ENCODE data around the gene CRLF3. TPM values are rescaled to one million over a fixed set of nuclear protein-coding genes. Genes with fewer than 3 reads are reported as not detected.

CRLF3 gene
- total and polyA plus RNA-seq, 10 of the 15 experiments (the other 5 are each of a cell fraction or from before 2014, with no cell fraction given) = 10.0 to 39.2 (median 26.7) TPM

DNA sequence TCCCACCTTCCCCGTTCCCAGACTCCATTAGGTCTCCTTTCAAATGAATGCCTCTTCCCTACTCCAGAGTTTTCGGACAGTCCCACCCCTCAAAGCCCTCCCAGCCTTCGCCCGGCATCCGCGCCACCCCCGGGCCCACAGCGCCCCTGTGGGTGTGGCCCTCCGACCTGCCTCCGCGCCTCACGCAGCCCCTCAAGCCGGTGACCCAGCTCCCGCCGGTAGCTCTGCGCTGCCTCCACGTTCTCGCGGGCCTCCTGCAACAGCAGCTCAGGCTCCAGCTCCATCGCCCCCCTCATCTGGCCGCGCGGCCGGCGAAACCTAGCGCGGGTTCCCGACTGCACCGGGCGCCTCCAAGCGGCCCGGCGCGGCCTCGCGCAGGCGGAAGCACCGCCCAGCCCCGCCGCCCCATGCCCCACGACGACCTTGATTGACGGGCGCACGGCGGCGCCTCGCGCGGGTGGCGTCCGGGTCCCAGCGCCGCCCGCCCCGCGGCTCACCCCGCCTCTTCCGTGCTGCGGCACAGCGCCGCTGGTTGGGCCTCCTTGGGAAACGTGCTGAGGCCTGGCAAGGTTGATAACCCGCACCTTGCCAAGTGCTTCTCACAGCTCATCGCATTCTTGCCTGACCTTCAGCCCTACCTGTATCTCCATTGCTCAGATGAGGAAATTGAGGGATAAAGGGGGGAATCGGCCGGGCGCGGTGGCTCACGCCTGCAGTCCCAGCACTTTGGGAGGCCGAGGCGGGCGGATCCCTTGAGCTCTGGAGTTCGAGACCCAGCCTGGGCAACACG lies at the start of gene CRLF3 (continued):
- TF ChIP-seq, protein P1, sequence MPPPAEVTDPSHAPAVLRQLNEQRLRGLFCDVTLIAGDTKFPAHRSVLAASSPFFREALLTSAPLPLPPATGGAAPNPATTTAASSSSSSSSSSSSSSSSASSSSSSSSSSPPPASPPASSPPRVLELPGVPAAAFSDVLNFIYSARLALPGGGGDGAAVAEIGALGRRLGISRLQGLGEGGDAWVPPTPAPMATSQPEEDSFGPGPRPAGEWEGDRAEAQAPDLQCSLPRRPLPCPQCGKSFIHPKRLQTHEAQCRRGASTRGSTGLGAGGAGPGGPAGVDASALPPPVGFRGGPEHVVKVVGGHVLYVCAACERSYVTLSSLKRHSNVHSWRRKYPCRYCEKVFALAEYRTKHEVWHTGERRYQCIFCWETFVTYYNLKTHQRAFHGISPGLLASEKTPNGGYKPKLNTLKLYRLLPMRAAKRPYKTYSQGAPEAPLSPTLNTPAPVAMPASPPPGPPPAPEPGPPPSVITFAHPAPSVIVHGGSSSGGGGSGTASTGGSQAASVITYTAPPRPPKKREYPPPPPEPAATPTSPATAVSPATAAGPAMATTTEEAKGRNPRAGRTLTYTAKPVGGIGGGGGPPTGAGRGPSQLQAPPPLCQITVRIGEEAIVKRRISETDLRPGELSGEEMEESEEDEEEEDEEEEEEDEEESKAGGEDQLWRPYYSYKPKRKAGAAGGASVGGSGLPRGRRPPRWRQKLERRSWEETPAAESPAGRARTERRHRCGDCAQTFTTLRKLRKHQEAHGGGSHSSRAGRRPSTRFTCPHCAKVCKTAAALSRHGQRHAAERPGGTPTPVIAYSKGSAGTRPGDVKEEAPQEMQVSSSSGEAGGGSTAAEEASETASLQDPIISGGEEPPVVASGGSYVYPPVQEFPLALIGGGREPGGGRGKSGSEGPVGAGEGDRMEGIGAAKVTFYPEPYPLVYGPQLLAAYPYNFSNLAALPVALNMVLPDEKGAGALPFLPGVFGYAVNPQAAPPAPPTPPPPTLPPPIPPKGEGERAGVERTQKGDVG (CRISPR knock-in tag; IDR thresholded peaks at IDR 0.05) = no peak
- TF ChIP-seq, protein P2, sequence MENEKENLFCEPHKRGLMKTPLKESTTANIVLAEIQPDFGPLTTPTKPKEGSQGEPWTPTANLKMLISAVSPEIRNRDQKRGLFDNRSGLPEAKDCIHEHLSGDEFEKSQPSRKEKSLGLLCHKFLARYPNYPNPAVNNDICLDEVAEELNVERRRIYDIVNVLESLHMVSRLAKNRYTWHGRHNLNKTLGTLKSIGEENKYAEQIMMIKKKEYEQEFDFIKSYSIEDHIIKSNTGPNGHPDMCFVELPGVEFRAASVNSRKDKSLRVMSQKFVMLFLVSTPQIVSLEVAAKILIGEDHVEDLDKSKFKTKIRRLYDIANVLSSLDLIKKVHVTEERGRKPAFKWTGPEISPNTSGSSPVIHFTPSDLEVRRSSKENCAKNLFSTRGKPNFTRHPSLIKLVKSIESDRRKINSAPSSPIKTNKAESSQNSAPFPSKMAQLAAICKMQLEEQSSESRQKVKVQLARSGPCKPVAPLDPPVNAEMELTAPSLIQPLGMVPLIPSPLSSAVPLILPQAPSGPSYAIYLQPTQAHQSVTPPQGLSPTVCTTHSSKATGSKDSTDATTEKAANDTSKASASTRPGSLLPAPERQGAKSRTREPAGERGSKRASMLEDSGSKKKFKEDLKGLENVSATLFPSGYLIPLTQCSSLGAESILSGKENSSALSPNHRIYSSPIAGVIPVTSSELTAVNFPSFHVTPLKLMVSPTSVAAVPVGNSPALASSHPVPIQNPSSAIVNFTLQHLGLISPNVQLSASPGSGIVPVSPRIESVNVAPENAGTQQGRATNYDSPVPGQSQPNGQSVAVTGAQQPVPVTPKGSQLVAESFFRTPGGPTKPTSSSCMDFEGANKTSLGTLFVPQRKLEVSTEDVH (IDR thresholded peaks at IDR 0.05; ENCODE audit: low read depth, partially characterized antibody) = no peak
- peak; percentile 53 for TF ChIP-seq NR2C1 (IDR thresholded peaks at IDR 0.05)
- TF ChIP-seq, protein P3, sequence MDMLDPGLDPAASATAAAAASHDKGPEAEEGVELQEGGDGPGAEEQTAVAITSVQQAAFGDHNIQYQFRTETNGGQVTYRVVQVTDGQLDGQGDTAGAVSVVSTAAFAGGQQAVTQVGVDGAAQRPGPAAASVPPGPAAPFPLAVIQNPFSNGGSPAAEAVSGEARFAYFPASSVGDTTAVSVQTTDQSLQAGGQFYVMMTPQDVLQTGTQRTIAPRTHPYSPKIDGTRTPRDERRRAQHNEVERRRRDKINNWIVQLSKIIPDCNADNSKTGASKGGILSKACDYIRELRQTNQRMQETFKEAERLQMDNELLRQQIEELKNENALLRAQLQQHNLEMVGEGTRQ (IDR thresholded peaks at IDR 0.05; ENCODE audit: borderline replicate concordance, low read depth, low read length) = no peak
- TF ChIP-seq BRCA1 (IDR thresholded peaks at IDR 0.05; ENCODE audit: low read depth, low read length) = 0 out of 2 replicates have a peak, but pooled peaks have one; percentile 48
- no peak for TF ChIP-seq CBFB (IDR thresholded peaks at IDR 0.05; ENCODE audit: low read depth)
- TF ChIP-seq FOXK2 (IDR thresholded peaks at IDR 0.05) = no peak
- TF ChIP-seq POLR2AphosphoS5 (IDR thresholded peaks at IDR 0.05; ENCODE audit: low read length) = peak; percentile 73
- TF ChIP-seq, protein P4, sequence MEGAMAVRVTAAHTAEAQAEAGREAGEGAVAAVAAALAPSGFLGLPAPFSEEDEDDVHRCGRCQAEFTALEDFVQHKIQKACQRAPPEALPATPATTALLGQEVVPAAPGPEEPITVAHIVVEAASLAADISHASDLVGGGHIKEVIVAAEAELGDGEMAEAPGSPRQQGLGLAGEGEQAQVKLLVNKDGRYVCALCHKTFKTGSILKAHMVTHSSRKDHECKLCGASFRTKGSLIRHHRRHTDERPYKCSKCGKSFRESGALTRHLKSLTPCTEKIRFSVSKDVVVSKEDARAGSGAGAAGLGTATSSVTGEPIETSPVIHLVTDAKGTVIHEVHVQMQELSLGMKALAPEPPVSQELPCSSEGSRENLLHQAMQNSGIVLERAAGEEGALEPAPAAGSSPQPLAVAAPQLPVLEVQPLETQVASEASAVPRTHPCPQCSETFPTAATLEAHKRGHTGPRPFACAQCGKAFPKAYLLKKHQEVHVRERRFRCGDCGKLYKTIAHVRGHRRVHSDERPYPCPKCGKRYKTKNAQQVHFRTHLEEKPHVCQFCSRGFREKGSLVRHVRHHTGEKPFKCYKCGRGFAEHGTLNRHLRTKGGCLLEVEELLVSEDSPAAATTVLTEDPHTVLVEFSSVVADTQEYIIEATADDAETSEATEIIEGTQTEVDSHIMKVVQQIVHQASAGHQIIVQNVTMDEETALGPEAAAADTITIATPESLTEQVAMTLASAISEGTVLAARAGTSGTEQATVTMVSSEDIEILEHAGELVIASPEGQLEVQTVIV (IDR thresholded peaks at IDR 0.05; ENCODE audit: borderline replicate concordance, partially characterized antibody) = no peak
- TF ChIP-seq, protein P5, sequence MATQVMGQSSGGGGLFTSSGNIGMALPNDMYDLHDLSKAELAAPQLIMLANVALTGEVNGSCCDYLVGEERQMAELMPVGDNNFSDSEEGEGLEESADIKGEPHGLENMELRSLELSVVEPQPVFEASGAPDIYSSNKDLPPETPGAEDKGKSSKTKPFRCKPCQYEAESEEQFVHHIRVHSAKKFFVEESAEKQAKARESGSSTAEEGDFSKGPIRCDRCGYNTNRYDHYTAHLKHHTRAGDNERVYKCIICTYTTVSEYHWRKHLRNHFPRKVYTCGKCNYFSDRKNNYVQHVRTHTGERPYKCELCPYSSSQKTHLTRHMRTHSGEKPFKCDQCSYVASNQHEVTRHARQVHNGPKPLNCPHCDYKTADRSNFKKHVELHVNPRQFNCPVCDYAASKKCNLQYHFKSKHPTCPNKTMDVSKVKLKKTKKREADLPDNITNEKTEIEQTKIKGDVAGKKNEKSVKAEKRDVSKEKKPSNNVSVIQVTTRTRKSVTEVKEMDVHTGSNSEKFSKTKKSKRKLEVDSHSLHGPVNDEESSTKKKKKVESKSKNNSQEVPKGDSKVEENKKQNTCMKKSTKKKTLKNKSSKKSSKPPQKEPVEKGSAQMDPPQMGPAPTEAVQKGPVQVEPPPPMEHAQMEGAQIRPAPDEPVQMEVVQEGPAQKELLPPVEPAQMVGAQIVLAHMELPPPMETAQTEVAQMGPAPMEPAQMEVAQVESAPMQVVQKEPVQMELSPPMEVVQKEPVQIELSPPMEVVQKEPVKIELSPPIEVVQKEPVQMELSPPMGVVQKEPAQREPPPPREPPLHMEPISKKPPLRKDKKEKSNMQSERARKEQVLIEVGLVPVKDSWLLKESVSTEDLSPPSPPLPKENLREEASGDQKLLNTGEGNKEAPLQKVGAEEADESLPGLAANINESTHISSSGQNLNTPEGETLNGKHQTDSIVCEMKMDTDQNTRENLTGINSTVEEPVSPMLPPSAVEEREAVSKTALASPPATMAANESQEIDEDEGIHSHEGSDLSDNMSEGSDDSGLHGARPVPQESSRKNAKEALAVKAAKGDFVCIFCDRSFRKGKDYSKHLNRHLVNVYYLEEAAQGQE (IDR thresholded peaks at IDR 0.05; ENCODE audit: low read depth, low read length) = no peak
- peak; percentile 73 for TF ChIP-seq YY1 (IDR thresholded peaks at IDR 0.05; ENCODE audit: low read depth, low read length)
- TF ChIP-seq ZNF217 (IDR thresholded peaks at IDR 0.05) = peak; percentile 77; the same call in 1 of the 2 replicates
- no peak for TF ChIP-seq CHD4 (IDR thresholded peaks at IDR 0.05)
- no peak for TF ChIP-seq CREB1 (IDR thresholded peaks at IDR 0.05; ENCODE audit: low read depth)
- TF ChIP-seq TCF3 (IDR thresholded peaks at IDR 0.05; ENCODE audit: borderline replicate concordance, insufficient read depth, low read depth, low read length) = 0 out of 2 replicates have a peak, but pooled peaks have one; percentile 37
- no peak for TF ChIP-seq JUNB (IDR thresholded peaks at IDR 0.05)

Measured in GM12878 (cell line).